Gastroesophageal sphincter (tissue), 3 donors: ENCODE measurements around the gene GAS2L2.

Experiments used
- CTCF ChIP-seq, 4 experiments: fragments of 200-600 bp in 2 of 4; fragments of 450-650 bp in 2 of 4; sonication (generic) in 1 of 4; IDR thresholded peaks; one replicate each; pipeline ENCODE4 v1.5.1; 2017 to 2019; ENCODE audit warnings: antibody characterized with exemption in 4 of 4, mild to moderate bottlenecking in 2 of 4, moderate library complexity in 2 of 4
- POLR2A ChIP-seq, 2 donors: fragments of 450-650 bp; IDR thresholded peaks; one replicate each; pipeline ENCODE4 v1.6.1; 2017; ENCODE audit warnings: antibody characterized with exemption in 2 of 2, mild to moderate bottlenecking in 2 of 2, moderate library complexity in 1 of 2

- TF ChIP-seq CTCF (IDR thresholded peaks at IDR 0.05) (no peak), POLR2A (IDR thresholded peaks at IDR 0.05) (no peak)
Observed at GRCh38 chr17:35709874-35710273, 43.2 kb downstream of the GAS2L2 start.
